OCI-LY1 (cell line): ENCODE measurements around the gene ZFYVE28.

Experiments
- H2AFZ ChIP-seq: fragments of 200-600 bp; sonication (generic), shearing (Covaris generic); 2 replicates; pipeline ENCODE4 v1.6.0; 2014; ENCODE audit warnings: antibody characterized with exemption, mild to moderate bottlenecking, low read length
- H3F3A ChIP-seq: fragments of 200-600 bp; sonication (generic), shearing (Covaris generic); 2 replicates; pipeline ENCODE4 v1.6.0; 2014; ENCODE audit warnings: mild to moderate bottlenecking, antibody characterized with exemption, low read length, moderate library complexity; ENCODE audit not compliant: insufficient read depth
- H3K27ac ChIP-seq: fragments of 200-600 bp; sonication (generic); 2 replicates; pipeline ENCODE4 v1.5.1; 2014; ENCODE audit warnings: low read length, mixed run types, mild to moderate bottlenecking, low read depth; ENCODE audit not compliant: poor library complexity, severe bottlenecking
- H3K27me3 ChIP-seq: fragments of 200-600 bp; sonication (generic); 2 replicates; pipeline ENCODE4 v1.6.0; 2014; ENCODE audit warnings: antibody characterized with exemption, mild to moderate bottlenecking, low read length, moderate library complexity; ENCODE audit not compliant: insufficient read depth
- H3K36me3 ChIP-seq: fragments of 200-600 bp; sonication (generic); 2 replicates; pipeline ENCODE4 v1.6.1; 2014; ENCODE audit warnings: mild to moderate bottlenecking, antibody characterized with exemption, low read length, moderate library complexity, mixed read lengths; ENCODE audit not compliant: insufficient read depth
- H3K4me1 ChIP-seq: fragments of 200-600 bp; sonication (generic); 2 replicates; pipeline ENCODE4 v1.5.1; 2014; ENCODE audit warnings: mild to moderate bottlenecking, low read length, moderate library complexity; ENCODE audit not compliant: insufficient read depth, severe bottlenecking
- H3K4me2 ChIP-seq: fragments of 200-600 bp; sonication (generic), shearing (Covaris generic); 2 replicates; pipeline ENCODE4 v1.6.1; 2014; ENCODE audit warnings: low read length
- H3K4me3 ChIP-seq: fragments of 200-600 bp; sonication (generic); 2 replicates; pipeline ENCODE4 v1.5.1; 2014; ENCODE audit warnings: low read length, low read depth, mild to moderate bottlenecking, mixed read lengths; ENCODE audit not compliant: poor library complexity, severe bottlenecking
- H3K79me2 ChIP-seq: fragments of 200-600 bp; shearing (Covaris generic); 2 replicates; pipeline ENCODE4 v1.6.1; 2016; ENCODE audit warnings: mixed run types, low read length, mixed read lengths; ENCODE audit not compliant: insufficient read depth
- H3K9ac ChIP-seq: fragments of 200-600 bp; sonication (generic), shearing (Covaris generic); 2 replicates; pipeline ENCODE4 v1.6.1; 2014; ENCODE audit warnings: mild to moderate bottlenecking, low read length, mixed read lengths
- H3K9me2 ChIP-seq: fragments of 200-600 bp; sonication (generic), shearing (Covaris generic); 2 replicates; pipeline ENCODE4 v1.6.1; 2014; ENCODE audit warnings: low read depth, mild to moderate bottlenecking, low read length, mixed read lengths
- H3K9me3 ChIP-seq: fragments of 200-600 bp; shearing (Covaris generic); 2 replicates; pipeline ENCODE4 v1.6.1; 2014; ENCODE audit warnings: low read length, mixed read lengths
- H4K20me1 ChIP-seq: fragments of 200-600 bp; sonication (generic), shearing (Covaris generic); 2 replicates; pipeline ENCODE4 v1.6.0; 2016; ENCODE audit warnings: mild to moderate bottlenecking, low read length; ENCODE audit not compliant: insufficient read depth
- EZH2 ChIP-seq: fragments of 200-600 bp; sonication (generic), shearing (Covaris generic); IDR thresholded peaks from 2 replicates; pipeline ENCODE4 v1.8.0; 2017; ENCODE audit warnings: borderline replicate concordance, mixed run types, mild to moderate bottlenecking, antibody characterized with exemption, low read length, moderate library complexity, mixed read lengths
- TF ChIP-seq, protein P1 (sequence below): fragments of 200-600 bp; sonication (generic), shearing (Covaris generic); IDR thresholded peaks from 2 replicates; pipeline ENCODE4 v1.5.1; 2017; ENCODE audit warnings: mild to moderate bottlenecking, antibody characterized with exemption, low read length, moderate library complexity, mixed read lengths

ZFYVE28 gene

DNA sequence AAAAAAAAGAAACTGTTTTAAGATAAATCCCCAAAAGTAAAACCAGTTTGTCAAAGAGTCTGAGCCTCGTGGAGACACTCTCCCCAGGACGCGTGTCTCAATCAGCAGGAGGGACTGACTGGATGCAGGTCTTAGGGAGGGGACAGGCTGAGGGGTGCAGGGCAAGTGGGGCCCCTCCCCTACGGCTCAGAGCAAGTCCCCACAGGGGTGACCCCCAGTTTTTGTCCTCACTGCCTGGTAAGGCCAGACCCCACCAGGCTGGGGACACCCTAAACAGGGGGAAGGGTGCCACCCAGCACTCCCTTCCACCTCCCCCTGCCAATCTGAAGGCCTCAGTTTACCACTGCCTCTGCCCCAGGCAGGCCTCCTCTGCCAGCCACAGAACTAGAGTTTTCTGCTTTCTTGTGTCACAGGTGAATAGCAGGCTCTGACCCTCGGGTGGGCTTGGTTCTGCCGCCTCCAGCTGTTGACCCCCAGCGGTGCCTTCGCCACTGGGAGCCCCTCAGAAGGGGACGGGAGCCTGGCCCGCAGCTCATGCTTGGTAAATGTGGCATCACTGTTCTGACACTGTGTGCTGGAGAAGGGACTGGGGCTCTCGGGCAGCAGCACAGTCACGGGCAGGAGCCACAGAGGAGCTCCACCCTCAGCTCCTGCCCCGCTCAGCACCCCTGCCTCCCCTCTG, 86.8 kb downstream of the ZFYVE28 start:
- Histone ChIP-seq H3K27me3 (no peaks in the 10 kb centered on the region), H3K9me3 (no peaks in the 10 kb centered on the region), H3K36me3 (no peaks in the 10 kb centered on the region), H3K79me2 (no peaks in the 10 kb centered on the region), H3K9me2 (no peaks in the 10 kb centered on the region), H4K20me1 (no peaks in the 10 kb centered on the region), H2AFZ (no peak overlapping the region), H3K4me2 (no peak overlapping the region), H3F3A (no peaks in the 10 kb centered on the region), H3K27ac (no peak overlapping the region), H3K4me3 (no peak overlapping the region), H3K9ac (no peak overlapping the region), H3K4me1 (no peaks in the 10 kb centered on the region)
- TF ChIP-seq, protein P1, sequence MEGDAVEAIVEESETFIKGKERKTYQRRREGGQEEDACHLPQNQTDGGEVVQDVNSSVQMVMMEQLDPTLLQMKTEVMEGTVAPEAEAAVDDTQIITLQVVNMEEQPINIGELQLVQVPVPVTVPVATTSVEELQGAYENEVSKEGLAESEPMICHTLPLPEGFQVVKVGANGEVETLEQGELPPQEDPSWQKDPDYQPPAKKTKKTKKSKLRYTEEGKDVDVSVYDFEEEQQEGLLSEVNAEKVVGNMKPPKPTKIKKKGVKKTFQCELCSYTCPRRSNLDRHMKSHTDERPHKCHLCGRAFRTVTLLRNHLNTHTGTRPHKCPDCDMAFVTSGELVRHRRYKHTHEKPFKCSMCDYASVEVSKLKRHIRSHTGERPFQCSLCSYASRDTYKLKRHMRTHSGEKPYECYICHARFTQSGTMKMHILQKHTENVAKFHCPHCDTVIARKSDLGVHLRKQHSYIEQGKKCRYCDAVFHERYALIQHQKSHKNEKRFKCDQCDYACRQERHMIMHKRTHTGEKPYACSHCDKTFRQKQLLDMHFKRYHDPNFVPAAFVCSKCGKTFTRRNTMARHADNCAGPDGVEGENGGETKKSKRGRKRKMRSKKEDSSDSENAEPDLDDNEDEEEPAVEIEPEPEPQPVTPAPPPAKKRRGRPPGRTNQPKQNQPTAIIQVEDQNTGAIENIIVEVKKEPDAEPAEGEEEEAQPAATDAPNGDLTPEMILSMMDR = no peak
- no peak for TF ChIP-seq EZH2

DNA sequence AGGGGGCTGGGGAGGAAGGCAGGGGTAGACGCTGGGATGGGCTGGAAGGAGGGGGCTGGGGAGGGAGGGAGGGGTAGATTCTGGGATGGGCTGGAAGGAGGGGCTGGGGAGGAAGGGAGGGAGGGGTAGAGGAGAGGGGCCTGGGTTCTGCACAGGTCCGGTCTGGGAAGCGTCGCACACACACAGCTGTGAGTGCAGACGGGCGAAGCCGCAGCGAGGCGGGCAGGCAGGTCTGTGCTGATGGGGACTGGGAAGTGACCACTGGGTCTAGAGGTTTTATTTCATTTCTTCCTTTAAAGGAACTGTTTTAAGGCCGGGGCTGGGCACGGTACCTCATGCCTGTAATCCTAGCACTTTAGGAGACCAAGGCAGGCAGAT, 87.4 kb downstream of the ZFYVE28 start:
- Histone ChIP-seq H3K27ac (no peak overlapping the region), H3K9me2 (no peaks in the 10 kb centered on the region), H4K20me1 (no peaks in the 10 kb centered on the region), H3K9me3 (no peaks in the 10 kb centered on the region), H3K4me2 (no peak overlapping the region), H3K4me1 (no peaks in the 10 kb centered on the region), H2AFZ (no peak overlapping the region), H3K36me3 (no peaks in the 10 kb centered on the region; the same call in 1 of the 2 replicates), H3K27me3 (no peaks in the 10 kb centered on the region), H3K9ac (no peak overlapping the region), H3K4me3 (no peak overlapping the region), H3K79me2 (no peaks in the 10 kb centered on the region), H3F3A (no peaks in the 10 kb centered on the region)
- no peak for TF ChIP-seq EZH2
- TF ChIP-seq, protein P1 = no peak

DNA sequence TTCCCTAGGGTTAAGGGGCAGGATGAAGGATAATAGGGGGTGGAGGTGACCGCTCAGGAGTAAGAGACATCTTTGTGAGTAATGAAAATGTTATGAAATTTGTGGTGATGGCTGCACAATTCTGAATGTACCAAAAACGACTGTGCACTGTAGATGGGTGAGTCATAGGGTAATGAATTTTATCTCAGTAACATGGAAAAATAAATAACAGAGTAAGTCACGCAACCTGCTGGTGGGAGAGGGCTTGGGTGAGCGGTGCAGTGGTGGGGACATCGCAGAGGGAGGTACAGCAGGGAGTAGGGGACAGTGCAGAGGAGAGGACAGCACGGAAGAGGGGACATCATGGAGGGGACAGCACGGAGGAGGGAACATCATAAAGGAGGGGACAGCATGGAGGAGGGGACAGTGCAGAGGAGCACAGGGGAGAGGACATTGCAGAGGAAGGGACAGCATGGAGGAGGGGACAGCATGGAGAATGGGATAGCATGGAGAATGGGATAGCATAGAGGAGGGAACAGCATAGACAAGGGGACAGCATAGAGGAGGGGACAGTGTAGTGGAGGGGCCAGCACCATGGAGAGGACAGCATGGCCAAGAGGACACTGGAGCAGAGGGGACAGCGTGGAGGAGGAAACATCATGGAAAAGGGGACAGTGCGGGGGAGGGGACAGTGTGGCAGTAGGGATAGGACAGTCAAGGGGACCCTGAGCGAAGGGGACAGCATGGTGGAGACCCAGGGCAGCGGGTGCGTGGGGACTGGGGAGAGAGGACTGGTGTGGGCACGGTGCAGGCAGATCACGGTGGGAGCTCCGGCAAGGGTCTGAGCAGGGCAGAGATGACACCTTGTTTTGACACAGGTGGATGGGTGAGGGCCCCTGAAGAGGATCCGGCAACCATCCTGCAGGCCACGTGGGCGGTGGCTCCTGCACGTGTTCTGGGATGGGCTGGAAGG, 88.1 kb downstream of the ZFYVE28 start:
- Histone ChIP-seq H3K9me2 (no peaks in the 10 kb centered on the region), H3K4me1 (no peaks in the 10 kb centered on the region), H2AFZ (no peak overlapping the region), H3K4me3 (no peak overlapping the region), H3K9me3 (no peaks in the 10 kb centered on the region), H3K27me3 (no peaks in the 10 kb centered on the region), H3K79me2 (no peaks in the 10 kb centered on the region), H4K20me1 (no peaks in the 10 kb centered on the region), H3K27ac (no peak overlapping the region), H3K4me2 (no peak overlapping the region), H3K9ac (no peak overlapping the region), H3F3A (no peaks in the 10 kb centered on the region), H3K36me3 (no peaks in the 10 kb centered on the region; the same call in 1 of the 2 replicates)
- TF ChIP-seq EZH2 = no peak
